Breast epithelium (tissue), 4 donors: ENCODE measurements around the gene DNAH10. TPM values are rescaled to one million over a fixed set of nuclear protein-coding genes. Genes with fewer than 3 reads are reported as not detected.

Experiments
- DNase-seq, 2 donors: peaks; one replicate each; pipeline ENCODE4 v3.0.0-alpha.2; 2019; ENCODE audit warnings: low spot score in 2 of 2
- H3K27ac ChIP-seq, 2 donors: fragments of 200-600 bp; sonication (generic) in 1 of 2; one replicate each; pipeline ENCODE4 v1.5.1; 2016 to 2019; ENCODE audit warnings: mild to moderate bottlenecking in 1 of 2
- H3K27me3 ChIP-seq, 2 donors: fragments of 200-600 bp; sonication (generic) in 1 of 2; one replicate each; pipeline versions ENCODE4 v1.5.1 to v1.6.0; 2017 to 2019; ENCODE audit warnings: control low read depth in 1 of 2, mild to moderate bottlenecking in 1 of 2
- H3K36me3 ChIP-seq: fragments of 200-600 bp; one replicate; pipeline ENCODE4 v1.5.1; 2019
- H3K4me1 ChIP-seq, 2 donors: fragments of 200-600 bp; sonication (generic); one replicate each; pipeline ENCODE4 v1.5.1; 2016 to 2019; ENCODE audit warnings: control low read depth in 1 of 2
- H3K4me3 ChIP-seq, 3 donors: fragments of 200-600 bp; sonication (generic); 1 replicate in 2 of 3; 2 replicates in 1 of 3; pipeline ENCODE4 v1.5.1; 2016 to 2019; ENCODE audit warnings: mild to moderate bottlenecking in 3 of 3, moderate library complexity in 2 of 3
- H3K9me3 ChIP-seq, 2 donors: fragments of 200-600 bp; sonication (generic) in 1 of 2; one replicate each; pipeline ENCODE4 v1.5.1; 2016 to 2019; ENCODE audit warnings: control low read depth in 1 of 2
- CTCF ChIP-seq, 3 donors: fragments of 450-650 bp; IDR thresholded peaks; one replicate each; pipeline ENCODE4 v1.5.1; 2016 to 2017; ENCODE audit warnings: antibody characterized with exemption in 3 of 3, mild to moderate bottlenecking in 3 of 3, moderate library complexity in 3 of 3
- POLR2A ChIP-seq: fragments of 450-650 bp; IDR thresholded peaks from one replicate; pipeline ENCODE4 v1.6.1; 2016; ENCODE audit warnings: antibody characterized with exemption, mild to moderate bottlenecking, moderate library complexity
- POLR2AphosphoS5 ChIP-seq, 3 donors: sonication (generic); formaldehyde crosslinking; IDR thresholded peaks; one replicate each; pipeline ENCODE4 v1.6.1; 2017; ENCODE audit warnings: antibody characterized with exemption in 3 of 3
- intact Hi-C: fragments of 100-400 bp; cut with DNase I; formaldehyde crosslinking; loops from one replicate; pipeline ENCODE4 v1.15.1; 2023; ENCODE audit warnings: low total_unique reads
- total RNA-seq, 3 donors: library from RNA; depleted of rRNA; stranded (reverse); fragments of >200 nt; gene quantifications; one replicate each; pipeline ENCODE4 v1.1.0, GENCODE V29; 2016

Gene DNAH10
- total RNA-seq, 3 donors from 2014 or later, result under 0.01 to 0.44 (median 0.33) TPM

DNA sequence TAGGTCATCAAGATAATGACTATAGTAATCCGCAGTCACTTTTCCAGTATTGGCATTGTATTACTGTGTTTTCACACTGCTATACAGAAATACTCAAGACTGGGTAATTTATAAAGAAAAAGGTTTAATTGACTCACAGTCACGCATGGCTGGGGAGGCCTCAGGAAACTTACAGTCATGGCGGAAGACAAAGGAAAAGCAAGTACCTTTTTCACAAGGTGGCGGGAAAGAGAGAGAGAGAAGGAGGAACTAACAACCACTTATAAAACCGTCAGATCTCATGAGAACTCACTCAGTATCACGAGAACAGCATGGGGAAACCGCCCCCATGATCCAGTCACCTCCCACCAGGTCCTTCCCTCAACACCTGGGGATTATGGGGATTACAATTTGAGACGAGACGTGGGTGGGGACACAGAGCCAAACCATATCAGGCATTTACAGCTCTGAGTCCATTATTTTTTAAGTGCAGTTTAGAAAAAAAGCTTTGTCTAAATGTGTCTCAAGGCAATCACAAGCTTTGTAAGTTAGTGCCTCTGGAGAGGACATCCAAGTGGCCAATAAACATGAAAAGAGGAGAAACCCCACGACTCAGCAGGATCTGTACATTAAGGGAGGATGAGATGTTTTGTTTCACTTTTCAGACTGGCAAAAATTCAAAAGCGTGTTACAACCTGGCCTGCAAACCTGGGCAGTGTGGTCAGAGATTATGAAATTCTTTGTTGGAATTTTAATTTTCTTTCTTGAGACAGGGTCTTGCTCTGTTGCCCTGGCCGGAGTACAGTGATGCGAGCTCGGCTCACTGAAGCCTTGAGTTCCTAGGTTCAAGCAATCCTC lies 82.0 kb downstream of the DNAH10 start:
- intact Hi-C loops, result no loop called here

DNA sequence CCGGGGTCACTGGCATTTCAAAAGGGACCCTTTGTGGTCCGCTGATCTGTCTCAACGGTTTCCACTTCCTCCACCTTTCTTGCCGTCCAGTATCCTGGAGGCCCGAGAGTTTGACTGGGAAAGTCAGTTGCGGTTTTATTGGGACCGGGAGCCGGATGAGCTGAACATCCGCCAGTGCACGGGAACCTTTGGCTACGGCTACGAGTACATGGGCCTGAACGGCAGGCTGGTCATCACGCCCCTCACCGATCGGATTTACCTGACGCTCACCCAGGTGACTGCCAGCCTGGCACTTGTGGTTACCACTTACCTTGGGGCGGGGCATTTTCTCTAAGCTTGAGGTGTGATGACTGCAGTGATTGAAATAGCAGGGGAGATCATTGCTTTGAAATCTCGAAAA lies 83.8 kb downstream of the DNAH10 start:
- H3K4me3 ChIP-seq, result no peak overlapping the region
- intact Hi-C loops, result no loop called here
- no peaks in the 10 kb centered on the region for H3K27me3 ChIP-seq

More for the DNA sequence above, 82.0 kb downstream of the DNAH10 start:
- Histone ChIP-seq H3K4me3 (no peak overlapping the region), H3K27ac (no peak overlapping the region), H3K4me1 (no peaks in the 10 kb centered on the region), H3K36me3 (no peaks in the 10 kb centered on the region), H3K9me3 (no peaks in the 10 kb centered on the region), H3K27me3 (no peaks in the 10 kb centered on the region)
- no peak for DNase-seq
- TF ChIP-seq CTCF (IDR thresholded peaks at IDR 0.05) (no peak), POLR2AphosphoS5 (IDR thresholded peaks at IDR 0.05) (no peak), POLR2A (no peak)

GRCh38 chr12:123846340-123846739 lies 84.2 kb downstream of the DNAH10 start:
- Histone ChIP-seq H3K9me3 (no peaks in the 10 kb centered on the region), H3K4me3 (no peak overlapping the region), H3K27me3 (no peaks in the 10 kb centered on the region), H3K27ac (no peak overlapping the region), H3K4me1 (no peaks in the 10 kb centered on the region), H3K36me3 (no peaks in the 10 kb centered on the region)
- intact Hi-C loops, result no loop called here
- TF ChIP-seq POLR2A (no peak), CTCF (IDR thresholded peaks at IDR 0.05) (no peak), POLR2AphosphoS5 (IDR thresholded peaks at IDR 0.05) (no peak)
- no peak for DNase-seq

More for the DNA sequence above, 83.8 kb downstream of the DNAH10 start:
- DNase-seq, result no peak
- Histone ChIP-seq H3K9me3 (no peaks in the 10 kb centered on the region), H3K27ac (no peak overlapping the region), H3K36me3 (no peaks in the 10 kb centered on the region), H3K4me1 (no peaks in the 10 kb centered on the region)
- TF ChIP-seq CTCF (IDR thresholded peaks at IDR 0.05) (no peak), POLR2A (no peak), POLR2AphosphoS5 (IDR thresholded peaks at IDR 0.05) (no peak)

- DNase-seq, result no peak
- intact Hi-C loops, result no loop called here
- Histone ChIP-seq H3K9me3 (no peaks in the 10 kb centered on the region), H3K27me3 (no peaks in the 10 kb centered on the region), H3K4me3 (no peak overlapping the region), H3K4me1 (no peaks in the 10 kb centered on the region), H3K27ac (no peak overlapping the region), H3K36me3 (no peaks in the 10 kb centered on the region)
- TF ChIP-seq POLR2AphosphoS5 (IDR thresholded peaks at IDR 0.05), result no peak
- no peak for TF ChIP-seq POLR2A
- TF ChIP-seq CTCF (IDR thresholded peaks at IDR 0.05), result no peak
Measured at GRCh38 chr12:123847019-123847418, 84.9 kb downstream of the DNAH10 start.

DNA sequence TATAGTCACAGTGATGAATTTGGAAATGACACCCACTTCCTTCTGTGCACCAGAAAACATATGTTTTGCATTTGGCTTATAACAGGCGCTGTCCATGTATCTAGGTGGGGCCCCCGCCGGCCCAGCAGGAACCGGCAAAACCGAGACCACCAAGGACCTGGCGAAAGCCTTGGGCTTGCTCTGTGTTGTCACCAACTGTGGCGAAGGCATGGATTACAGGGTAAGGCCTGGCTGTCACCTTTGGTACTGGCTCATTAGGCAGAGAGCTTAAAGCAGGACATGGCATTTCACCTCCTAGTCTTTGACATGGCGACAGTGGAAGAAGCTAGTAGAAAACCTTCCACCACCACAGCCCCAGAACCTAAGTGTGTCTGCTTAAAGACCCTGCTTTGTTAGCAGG lies 85.8 kb downstream of the DNAH10 start:
- intact Hi-C loops, result no loop called here
- Histone ChIP-seq H3K27me3 (no peaks in the 10 kb centered on the region), H3K9me3 (no peaks in the 10 kb centered on the region), H3K4me3 (no peak overlapping the region), H3K27ac (no peak overlapping the region), H3K4me1 (no peaks in the 10 kb centered on the region), H3K36me3 (no peaks in the 10 kb centered on the region)
- no peak for DNase-seq
- TF ChIP-seq POLR2AphosphoS5 (IDR thresholded peaks at IDR 0.05) (no peak), CTCF (IDR thresholded peaks at IDR 0.05) (no peak), POLR2A (no peak)
